Astrocyte (in vitro differentiated cells and primary cell): ENCODE results near the gene ZNF592.

Experiments used
- EZH2 ChIP-seq: IDR thresholded peaks from 2 replicates; pipeline ENCODE4 v1.6.1; 2012; ENCODE audit warnings: mild to moderate bottlenecking, low read length, inconsistent platforms; ENCODE audit not compliant: insufficient read depth
- TF ChIP-seq, protein P1 (sequence below): IDR thresholded peaks from 2 replicates; pipeline ENCODE4 v1.5.1; 2011; ENCODE audit warnings: low read depth, mild to moderate bottlenecking, inconsistent platforms, low read length, moderate library complexity; ENCODE audit not compliant: insufficient read depth

DNA sequence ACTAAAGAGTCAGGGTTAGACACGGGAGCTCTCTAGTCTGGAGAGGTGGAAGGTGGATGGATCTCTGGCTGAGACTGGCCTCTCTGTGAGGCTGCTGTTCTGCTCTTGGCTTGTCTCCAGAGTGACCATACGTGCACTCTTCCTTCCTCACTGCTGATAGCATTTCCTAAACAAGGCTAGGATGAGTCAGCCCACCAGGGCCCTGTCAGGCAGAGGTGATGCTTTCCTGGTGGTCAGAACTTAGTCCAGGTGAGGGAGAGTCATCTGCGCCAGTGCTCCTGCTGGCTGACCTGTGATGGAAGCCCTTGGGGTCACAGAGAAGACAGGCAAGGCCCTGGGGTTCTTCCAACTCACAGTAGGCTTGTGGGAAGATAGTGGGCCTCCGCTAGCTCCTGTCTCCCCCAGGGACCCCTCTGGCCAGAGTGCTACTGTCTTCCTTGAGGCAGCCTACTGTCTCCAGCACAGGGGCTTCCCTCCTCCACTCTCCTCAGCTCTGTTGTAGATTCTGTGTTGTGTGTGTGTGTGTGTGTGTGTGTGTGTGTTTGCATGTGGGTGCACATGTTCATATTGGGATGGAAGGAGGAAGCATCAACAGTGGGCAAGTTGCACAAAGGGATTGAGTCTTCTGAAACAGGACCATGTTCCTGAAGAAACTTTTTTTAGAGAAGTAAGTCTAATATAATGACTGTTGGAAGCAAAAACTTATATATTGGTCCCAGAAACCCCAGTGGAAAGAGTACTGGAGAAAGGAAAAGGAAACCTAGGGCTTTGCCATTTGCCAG, 85.2 kb downstream of the ZNF592 start:
- TF ChIP-seq, protein P1, sequence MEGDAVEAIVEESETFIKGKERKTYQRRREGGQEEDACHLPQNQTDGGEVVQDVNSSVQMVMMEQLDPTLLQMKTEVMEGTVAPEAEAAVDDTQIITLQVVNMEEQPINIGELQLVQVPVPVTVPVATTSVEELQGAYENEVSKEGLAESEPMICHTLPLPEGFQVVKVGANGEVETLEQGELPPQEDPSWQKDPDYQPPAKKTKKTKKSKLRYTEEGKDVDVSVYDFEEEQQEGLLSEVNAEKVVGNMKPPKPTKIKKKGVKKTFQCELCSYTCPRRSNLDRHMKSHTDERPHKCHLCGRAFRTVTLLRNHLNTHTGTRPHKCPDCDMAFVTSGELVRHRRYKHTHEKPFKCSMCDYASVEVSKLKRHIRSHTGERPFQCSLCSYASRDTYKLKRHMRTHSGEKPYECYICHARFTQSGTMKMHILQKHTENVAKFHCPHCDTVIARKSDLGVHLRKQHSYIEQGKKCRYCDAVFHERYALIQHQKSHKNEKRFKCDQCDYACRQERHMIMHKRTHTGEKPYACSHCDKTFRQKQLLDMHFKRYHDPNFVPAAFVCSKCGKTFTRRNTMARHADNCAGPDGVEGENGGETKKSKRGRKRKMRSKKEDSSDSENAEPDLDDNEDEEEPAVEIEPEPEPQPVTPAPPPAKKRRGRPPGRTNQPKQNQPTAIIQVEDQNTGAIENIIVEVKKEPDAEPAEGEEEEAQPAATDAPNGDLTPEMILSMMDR = no peak
- TF ChIP-seq EZH2 = no peak
